ENCODE data around the gene DHDDS. TPM values are rescaled to one million over a fixed set of nuclear protein-coding genes. Genes with fewer than 3 reads are reported as not detected.

The DHDDS gene
- total and polyA plus RNA-seq, 2 of the 13 experiments (the other 11 are each of a cell fraction or from before 2014, with no cell fraction given), result 18.9 to 28.3 TPM

DNA sequence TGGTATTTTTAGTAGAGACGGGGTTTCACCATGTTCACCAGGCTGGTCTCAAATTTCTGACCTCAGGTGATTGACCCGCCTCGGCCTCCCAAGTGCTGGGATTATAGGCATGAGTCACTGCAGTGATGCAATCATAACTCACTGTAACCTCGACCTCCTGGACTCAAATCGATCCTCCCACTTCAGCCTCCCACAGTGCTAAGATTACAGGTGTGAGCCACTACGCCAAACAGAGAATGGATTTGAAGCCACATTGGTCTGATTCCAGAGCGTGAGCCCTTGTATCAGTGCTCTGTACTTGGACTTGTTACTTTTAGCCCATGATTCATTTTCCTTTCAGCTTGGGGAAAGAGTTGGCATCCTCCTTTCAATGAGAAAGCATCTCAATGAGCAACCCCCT lies 44.7 kb upstream of the DHDDS start (continued):
- TF ChIP-seq MEIS1 (CRISPR knock-in tag; IDR thresholded peaks at IDR 0.05; ENCODE audit: borderline replicate concordance) (no peak; the same call in 1 of the 2 replicates), PCBP1 (IDR thresholded peaks at IDR 0.05; ENCODE audit: borderline replicate concordance, low read depth, low read length) (no peak), NFKBIZ (CRISPR knock-in tag; IDR thresholded peaks at IDR 0.05) (0 out of 2 replicates have a peak, but pooled peaks have one; percentile 39), GPN1 (CRISPR knock-in tag; IDR thresholded peaks at IDR 0.05; ENCODE audit: borderline replicate concordance) (no peak), TRIM22 (IDR thresholded peaks at IDR 0.05) (no peak), CBX5 (CRISPR knock-in tag; IDR thresholded peaks at IDR 0.05; ENCODE audit: borderline replicate concordance) (peak; percentile 83), ZNF530 (CRISPR knock-in tag; IDR thresholded peaks at IDR 0.05; ENCODE audit: low read depth) (no peak), RFXANK (CRISPR knock-in tag; IDR thresholded peaks at IDR 0.05) (no peak), ZNF784 (CRISPR knock-in tag; IDR thresholded peaks at IDR 0.05; ENCODE audit: borderline replicate concordance) (0 out of 2 replicates have a peak, but pooled peaks have one; percentile 34), CEBPG (CRISPR knock-in tag; IDR thresholded peaks at IDR 0.05) (peak; percentile 98), REPIN1 (CRISPR knock-in tag; IDR thresholded peaks at IDR 0.05; ENCODE audit: borderline replicate concordance, low read depth) (peak; percentile 45; the same call in 1 of the 2 replicates), ZNF839 (CRISPR knock-in tag; IDR thresholded peaks at IDR 0.05; ENCODE audit: borderline replicate concordance) (no peak), HOXA3 (CRISPR knock-in tag; IDR thresholded peaks at IDR 0.05) (peak; percentile 87), ARID2 (CRISPR knock-in tag; IDR thresholded peaks at IDR 0.05; ENCODE audit: borderline replicate concordance) (no peak), NCOR1 (IDR thresholded peaks at IDR 0.05; ENCODE audit: borderline replicate concordance, low read length) (peak; percentile 53; the same call in 1 of the 2 replicates), ZNF7 (CRISPR knock-in tag; IDR thresholded peaks at IDR 0.05) (0 out of 2 replicates have a peak, but pooled peaks have one; percentile 8), GLMP (CRISPR knock-in tag; IDR thresholded peaks at IDR 0.05; ENCODE audit: borderline replicate concordance) (no peak), NR3C1 (CRISPR knock-in tag; IDR thresholded peaks at IDR 0.05) (no peak), KAT8 (CRISPR knock-in tag; IDR thresholded peaks at IDR 0.05) (peak; percentile 71), BATF2 (CRISPR knock-in tag; IDR thresholded peaks at IDR 0.05) (no peak), PAX8 (CRISPR knock-in tag; IDR thresholded peaks at IDR 0.05; ENCODE audit: borderline replicate concordance) (no peak)
- TF ChIP-seq, protein P1, sequence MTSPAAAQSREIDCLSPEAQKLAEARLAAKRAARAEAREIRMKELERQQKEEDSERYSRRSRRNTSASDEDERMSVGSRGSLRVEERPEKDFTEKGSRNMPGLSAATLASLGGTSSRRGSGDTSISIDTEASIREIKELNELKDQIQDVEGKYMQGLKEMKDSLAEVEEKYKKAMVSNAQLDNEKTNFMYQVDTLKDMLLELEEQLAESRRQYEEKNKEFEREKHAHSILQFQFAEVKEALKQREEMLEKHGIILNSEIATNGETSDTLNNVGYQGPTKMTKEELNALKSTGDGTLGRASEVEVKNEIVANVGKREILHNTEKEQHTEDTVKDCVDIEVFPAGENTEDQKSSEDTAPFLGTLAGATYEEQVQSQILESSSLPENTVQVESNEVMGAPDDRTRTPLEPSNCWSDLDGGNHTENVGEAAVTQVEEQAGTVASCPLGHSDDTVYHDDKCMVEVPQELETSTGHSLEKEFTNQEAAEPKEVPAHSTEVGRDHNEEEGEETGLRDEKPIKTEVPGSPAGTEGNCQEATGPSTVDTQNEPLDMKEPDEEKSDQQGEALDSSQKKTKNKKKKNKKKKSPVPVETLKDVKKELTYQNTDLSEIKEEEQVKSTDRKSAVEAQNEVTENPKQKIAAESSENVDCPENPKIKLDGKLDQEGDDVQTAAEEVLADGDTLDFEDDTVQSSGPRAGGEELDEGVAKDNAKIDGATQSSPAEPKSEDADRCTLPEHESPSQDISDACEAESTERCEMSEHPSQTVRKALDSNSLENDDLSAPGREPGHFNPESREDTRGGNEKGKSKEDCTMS (CRISPR knock-in tag; conservative IDR thresholded peaks at IDR 0.05), result no peak
- TF ChIP-seq, protein P2, sequence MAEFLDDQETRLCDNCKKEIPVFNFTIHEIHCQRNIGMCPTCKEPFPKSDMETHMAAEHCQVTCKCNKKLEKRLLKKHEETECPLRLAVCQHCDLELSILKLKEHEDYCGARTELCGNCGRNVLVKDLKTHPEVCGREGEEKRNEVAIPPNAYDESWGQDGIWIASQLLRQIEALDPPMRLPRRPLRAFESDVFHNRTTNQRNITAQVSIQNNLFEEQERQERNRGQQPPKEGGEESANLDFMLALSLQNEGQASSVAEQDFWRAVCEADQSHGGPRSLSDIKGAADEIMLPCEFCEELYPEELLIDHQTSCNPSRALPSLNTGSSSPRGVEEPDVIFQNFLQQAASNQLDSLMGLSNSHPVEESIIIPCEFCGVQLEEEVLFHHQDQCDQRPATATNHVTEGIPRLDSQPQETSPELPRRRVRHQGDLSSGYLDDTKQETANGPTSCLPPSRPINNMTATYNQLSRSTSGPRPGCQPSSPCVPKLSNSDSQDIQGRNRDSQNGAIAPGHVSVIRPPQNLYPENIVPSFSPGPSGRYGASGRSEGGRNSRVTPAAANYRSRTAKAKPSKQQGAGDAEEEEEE (CRISPR knock-in tag; IDR thresholded peaks at IDR 0.05; ENCODE audit: borderline replicate concordance), result no peak
